GM11168 (cell line): Measurements from ENCODE around the gene C16orf92.

ENCODE experiments used
- in situ Hi-C: fragments of 300-500 bp; cut with MboI; formaldehyde crosslinking; loops from one replicate; pipeline ENCODE4 v1.12.0; 2022; ENCODE audit warnings: low sequenced_read_pairs; ENCODE audit not compliant: unreplicated experiment

Gene C16orf92

GRCh38 chr16:29988346-29989075 is 34.5 kb upstream of the C16orf92 start:
- in situ Hi-C loops, result no loop called here

DNA sequence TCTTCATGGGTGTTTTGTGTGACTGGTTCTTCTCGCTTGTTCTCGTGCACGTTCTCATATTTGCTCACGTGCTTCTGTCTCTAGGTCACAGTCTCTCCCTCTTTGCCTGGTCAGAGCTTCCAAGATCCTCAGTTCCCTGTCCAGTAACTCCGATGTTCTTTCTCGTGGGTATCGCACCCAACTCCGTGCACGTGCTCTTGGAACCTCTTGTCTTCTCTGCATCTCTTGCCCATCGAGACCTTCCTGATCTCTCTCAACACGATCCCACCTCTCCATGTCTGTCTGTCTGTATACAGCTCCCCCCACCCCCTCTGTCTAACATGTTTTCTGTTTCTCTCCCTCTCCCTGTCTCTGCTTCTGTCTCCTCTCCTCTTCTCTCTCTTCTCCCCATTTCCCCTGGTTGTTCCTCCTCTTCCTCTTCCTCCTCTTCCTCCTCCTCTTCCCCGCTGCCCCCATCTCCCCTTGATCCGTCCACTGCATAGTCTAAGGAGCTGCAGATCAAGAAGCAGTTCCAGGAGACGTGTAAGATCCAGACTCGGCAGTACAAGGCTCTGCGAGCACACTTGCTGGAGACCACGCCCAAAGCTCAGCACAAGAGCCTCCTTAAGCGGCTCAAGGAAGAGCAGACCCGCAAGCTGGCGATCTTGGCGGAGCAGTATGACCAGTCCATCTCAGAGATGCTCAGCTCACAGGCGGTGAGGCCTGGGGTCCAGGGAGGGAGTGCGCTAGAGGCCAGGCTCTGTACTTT is 33.7 kb upstream of the C16orf92 start:
- in situ Hi-C loops, result no loop called here

- in situ Hi-C loops, result no loop called here
Observed at GRCh38 chr16:29990034-29990433, 33.0 kb upstream of the C16orf92 start.

DNA sequence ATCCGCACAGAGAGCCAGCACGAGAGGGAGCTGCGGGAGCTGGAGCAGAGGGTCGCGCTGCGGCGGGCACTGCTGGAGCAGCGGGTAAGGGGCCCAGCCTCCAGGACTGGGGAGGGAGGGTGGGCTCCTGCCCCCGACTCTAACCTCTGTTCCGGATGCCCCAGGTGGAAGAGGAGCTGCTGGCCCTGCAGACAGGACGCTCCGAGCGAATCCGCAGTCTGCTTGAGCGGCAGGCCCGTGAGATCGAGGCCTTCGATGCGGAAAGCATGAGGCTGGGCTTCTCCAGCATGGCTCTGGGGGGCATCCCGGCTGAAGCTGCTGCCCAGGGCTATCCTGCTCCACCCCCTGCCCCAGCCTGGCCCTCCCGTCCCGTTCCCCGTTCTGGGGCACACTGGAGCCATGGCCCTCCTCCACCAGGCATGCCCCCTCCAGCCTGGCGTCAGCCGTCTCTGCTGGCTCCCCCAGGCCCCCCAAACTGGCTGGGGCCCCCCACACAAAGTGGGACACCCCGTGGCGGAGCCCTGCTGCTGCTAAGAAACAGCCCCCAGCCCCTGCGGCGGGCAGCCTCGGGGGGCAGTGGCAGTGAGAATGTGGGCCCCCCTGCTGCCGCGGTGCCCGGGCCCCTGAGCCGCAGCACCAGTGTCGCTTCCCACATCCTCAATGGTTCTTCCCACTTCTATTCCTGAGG is 32.0 kb upstream of the C16orf92 start:
- in situ Hi-C loops, result no loop called here

- in situ Hi-C loops, result no loop called here
Observed at GRCh38 chr16:29991571-29991904, 31.5 kb upstream of the C16orf92 start.

DNA sequence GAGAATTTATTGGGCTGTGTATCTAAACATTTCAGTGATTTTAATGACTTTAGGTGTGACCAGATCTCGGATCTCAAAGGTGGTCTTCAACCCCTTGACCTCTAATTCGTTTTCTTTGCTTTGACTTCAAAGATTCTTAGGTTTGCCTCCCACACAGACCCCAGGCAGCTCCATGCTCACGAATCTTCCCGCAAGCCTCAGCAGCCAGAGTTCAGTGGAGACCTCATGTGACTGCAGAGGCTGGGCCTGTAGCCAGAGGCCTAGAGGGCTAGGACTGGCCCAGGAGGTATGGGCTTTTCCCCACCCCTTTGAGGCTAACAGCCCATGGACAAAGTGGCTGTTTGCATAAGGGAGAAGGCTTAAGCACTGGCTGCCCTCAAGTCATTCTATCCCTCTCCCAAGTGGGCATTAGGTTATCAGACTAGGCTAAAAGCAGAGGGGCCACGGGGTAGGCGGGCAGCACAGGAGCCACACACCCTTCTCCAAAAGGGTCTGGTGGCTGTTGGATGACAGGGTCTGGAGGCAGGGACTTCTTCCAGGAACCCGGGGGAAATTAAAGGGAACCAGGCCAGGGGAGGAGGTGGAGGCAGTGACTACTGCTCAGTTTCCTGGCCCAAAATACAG is 30.5 kb upstream of the C16orf92 start:
- in situ Hi-C loops, result no loop called here

GRCh38 chr16:29993191-29993902 is 29.7 kb upstream of the C16orf92 start:
- in situ Hi-C loops, result no loop called here

GRCh38 chr16:29993903-29994599 is 28.9 kb upstream of the C16orf92 start:
- in situ Hi-C loops, result no loop called here

DNA sequence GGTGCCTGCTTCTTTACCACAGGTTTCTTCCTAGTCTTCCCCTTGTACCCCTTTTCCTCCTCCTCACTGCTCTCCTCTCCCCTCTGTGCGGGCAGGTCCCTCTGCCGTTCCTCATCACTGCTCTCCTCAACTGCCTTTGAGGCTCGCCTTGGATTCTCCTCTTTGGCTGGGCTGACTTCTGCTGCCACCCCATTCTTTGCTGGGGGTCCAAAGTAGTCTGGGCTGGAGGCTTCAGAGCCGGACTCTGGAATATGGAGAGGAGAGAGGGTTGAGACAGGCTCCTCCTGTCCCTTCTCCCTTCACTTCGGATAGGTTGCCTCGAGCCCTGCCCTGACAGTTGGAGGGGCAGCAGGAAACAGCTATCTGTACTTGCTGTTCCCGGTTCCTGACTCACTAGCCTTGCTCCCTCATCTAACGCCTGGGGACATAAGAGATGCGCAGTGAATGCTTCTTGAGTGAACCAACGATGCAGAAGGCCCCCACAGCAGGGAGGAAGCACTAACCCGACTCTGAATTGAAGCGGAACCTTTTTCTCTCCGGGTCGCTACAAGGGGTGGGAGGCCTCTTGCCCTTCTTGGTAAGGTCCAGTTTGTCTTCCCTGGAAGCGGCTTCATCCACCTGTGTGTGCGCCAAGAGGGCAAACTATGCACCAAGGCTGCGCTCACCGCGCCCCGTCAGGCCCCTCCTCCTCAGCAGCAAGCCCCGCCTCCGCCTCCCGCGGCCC is 28.2 kb upstream of the C16orf92 start:
- in situ Hi-C loops, result no loop called here

DNA sequence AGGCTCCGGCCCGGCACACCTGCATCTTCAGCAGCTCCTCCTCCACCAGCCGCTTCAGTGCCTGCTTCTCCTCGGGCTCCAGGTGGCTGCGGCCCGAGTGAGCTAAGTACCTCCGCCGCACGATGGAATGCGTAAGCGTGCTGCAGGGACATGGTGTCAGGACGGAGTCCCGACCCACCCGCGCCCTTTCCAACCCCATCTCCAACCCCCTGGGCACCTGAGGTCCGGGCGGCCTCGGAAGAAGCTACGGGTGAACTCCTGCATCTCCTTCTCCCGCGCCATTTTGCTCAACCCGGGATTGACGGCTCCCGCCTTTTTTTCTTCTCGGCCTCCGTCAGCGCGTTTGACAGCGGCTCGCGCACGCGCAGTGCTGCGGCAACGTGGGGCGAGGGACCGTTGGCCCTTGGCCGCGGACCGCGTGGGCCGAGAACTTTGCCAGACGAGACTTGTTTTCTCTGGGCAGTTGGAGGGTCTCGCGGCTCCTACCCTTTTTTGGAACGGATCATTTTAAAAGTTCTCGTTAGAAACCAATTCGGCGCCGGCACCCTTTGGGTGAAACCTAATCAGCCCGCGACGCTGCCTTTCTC is 27.6 kb upstream of the C16orf92 start, which contains the start of gene HIRIP3:
Gene HIRIP3, minus strand, starts transcription at position 294 of the 587 bp plus-strand sequence. Its CDS starts 12 bp downstream, at position 282.
- in situ Hi-C loops, result no loop called here

GRCh38 chr16:29995911-29996765 is 26.9 kb upstream of the C16orf92 start, which contains the start of gene INO80E:
Gene INO80E, plus strand, starts transcription at chr16:29996241. Its CDS starts 70 bp downstream, at chr16:29996311.
- in situ Hi-C loops, result no loop called here

DNA sequence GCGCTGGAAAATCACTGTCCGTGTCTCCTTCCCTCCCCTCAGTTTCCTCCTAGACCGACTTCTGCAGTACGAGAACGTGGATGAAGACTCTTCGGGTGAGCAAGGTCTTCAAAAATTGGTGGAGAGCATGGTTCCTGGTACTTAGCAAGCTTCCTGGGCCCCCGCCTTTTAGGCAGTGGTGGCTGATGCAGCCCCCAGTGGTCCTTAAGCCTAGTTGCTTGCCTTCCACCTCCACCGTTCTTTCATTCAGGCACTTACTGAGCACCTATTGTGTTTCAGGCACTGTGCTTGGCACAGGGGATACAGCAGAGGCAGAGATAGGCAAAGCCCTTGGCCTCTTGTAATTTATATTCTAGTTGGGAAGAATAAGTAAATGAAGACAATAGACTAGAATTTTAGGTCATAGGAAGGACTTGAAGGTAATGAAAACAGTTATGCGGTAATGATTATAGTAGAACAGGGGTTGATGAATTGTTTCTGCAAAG is 26.2 kb upstream of the C16orf92 start:
- in situ Hi-C loops, result no loop called here

GRCh38 chr16:29999605-30000004 is 23.4 kb upstream of the C16orf92 start:
- in situ Hi-C loops, result no loop called here

GRCh38 chr16:30000735-30001631 is 22.0 kb upstream of the C16orf92 start:
- in situ Hi-C loops, result no loop called here

GRCh38 chr16:30002614-30003346 is 20.2 kb upstream of the C16orf92 start:
- in situ Hi-C loops, result no loop called here
